Measurements from ENCODE around the gene PHF20. TPM values are rescaled to one million over a fixed set of nuclear protein-coding genes. Genes with fewer than 3 reads are reported as not detected.
A peak's percentile ranks its signal among the peaks of the same experiment; 100 is the strongest.

The PHF20 gene
- total RNA-seq, 1 donor from 2014 or later, result 53.0 TPM

DNA sequence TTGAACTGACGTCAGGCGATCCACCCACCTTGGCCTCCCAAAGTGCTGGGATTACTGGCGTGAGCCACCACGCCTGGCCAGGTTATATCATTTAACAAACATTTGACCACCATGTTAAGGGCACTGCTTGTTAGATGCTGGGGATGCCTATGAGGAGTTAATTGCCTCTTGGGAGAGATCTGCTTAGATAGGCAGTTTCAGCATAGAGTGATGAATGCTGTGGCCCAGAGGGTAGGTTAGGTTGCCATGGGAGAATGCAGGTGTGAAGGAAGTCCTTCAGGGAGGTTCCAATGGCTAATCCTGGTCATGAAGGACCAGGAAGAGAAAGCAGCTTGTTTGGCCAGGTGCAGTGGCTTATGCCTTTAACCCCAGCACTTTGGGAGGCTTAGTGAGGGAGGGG lies 17.0 kb downstream of the PHF20 start:
- Mint-ChIP-seq H3K4me1 (peaks cover 4% of the 10 kb centered on the region), H3K27me3 (ENCODE audit: low read depth) (no peaks in the 10 kb centered on the region), H3K27ac (ENCODE audit: unreplicated experiment) (no peak overlapping the region), H3K9me3 (no peaks in the 10 kb centered on the region), H3K4me3 (no peak overlapping the region), H3K36me3 (ENCODE audit: low read depth) (peaks cover 5% of the 10 kb centered on the region)
- DNase-seq (ENCODE audit: low read depth, low spot score), result no peak
- TF ChIP-seq, protein P1, sequence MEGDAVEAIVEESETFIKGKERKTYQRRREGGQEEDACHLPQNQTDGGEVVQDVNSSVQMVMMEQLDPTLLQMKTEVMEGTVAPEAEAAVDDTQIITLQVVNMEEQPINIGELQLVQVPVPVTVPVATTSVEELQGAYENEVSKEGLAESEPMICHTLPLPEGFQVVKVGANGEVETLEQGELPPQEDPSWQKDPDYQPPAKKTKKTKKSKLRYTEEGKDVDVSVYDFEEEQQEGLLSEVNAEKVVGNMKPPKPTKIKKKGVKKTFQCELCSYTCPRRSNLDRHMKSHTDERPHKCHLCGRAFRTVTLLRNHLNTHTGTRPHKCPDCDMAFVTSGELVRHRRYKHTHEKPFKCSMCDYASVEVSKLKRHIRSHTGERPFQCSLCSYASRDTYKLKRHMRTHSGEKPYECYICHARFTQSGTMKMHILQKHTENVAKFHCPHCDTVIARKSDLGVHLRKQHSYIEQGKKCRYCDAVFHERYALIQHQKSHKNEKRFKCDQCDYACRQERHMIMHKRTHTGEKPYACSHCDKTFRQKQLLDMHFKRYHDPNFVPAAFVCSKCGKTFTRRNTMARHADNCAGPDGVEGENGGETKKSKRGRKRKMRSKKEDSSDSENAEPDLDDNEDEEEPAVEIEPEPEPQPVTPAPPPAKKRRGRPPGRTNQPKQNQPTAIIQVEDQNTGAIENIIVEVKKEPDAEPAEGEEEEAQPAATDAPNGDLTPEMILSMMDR (conservative IDR thresholded peaks at IDR 0.05), result no peak

DNA sequence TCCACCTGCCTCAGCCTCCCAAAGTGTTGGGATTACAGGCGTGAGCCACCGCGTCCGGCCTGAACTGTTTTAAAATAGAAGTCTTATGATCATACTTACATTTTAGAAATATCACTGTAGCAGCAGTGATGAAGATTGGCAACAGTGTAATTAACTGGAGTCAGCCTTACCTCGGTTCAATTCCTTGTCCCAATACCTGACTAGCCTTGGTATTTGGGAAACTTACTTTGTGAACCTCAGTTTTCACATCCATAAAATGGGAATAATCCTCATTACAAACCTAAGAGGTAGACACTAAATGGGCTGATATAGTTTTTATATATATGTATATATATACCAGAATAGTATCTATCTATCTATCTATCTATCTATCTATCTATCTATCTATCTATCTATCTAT lies 19.3 kb downstream of the PHF20 start:
- Mint-ChIP-seq H3K9me3 (no peaks in the 10 kb centered on the region), H3K4me3 (no peak overlapping the region), H3K4me1 (peaks cover 10% of the 10 kb centered on the region), H3K36me3 (ENCODE audit: low read depth) (peaks cover 5% of the 10 kb centered on the region), H3K27ac (ENCODE audit: unreplicated experiment) (no peak overlapping the region), H3K27me3 (ENCODE audit: low read depth) (no peaks in the 10 kb centered on the region)
- TF ChIP-seq, protein P1 (conservative IDR thresholded peaks at IDR 0.05), result no peak
- DNase-seq (ENCODE audit: low read depth, low spot score), result no peak

DNA sequence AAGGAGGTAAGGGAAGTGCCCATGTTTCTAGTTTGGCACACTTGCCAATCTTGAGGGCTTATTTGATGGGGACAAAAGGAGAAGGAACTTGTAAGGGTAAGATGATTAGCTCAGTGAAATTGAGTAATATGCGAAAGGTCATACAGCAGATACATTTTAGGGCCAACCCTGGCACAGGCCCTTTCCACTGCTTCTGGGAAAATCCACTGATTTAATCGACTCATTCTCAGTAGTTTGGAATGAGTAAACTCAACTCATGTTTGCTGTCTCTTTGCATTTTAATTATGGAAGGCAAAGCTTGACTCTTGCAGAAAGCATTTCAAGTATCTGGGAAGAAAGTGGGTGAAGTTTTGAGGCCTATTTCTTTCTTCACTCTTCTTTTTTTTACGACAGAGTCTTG lies 20.0 kb downstream of the PHF20 start:
- DNase-seq (ENCODE audit: low read depth, low spot score), result no peak
- no peaks in the 10 kb centered on the region for H3K9me3 Mint-ChIP-seq
- H3K36me3 Mint-ChIP-seq (ENCODE audit: low read depth), result peaks cover 5% of the 10 kb centered on the region
- peaks cover 10% of the 10 kb centered on the region for H3K4me1 Mint-ChIP-seq
- H3K27me3 Mint-ChIP-seq (ENCODE audit: low read depth), result no peaks in the 10 kb centered on the region
- H3K4me3 Mint-ChIP-seq, result no peak overlapping the region
- TF ChIP-seq, protein P1 (conservative IDR thresholded peaks at IDR 0.05), result no peak
- H3K27ac Mint-ChIP-seq (ENCODE audit: unreplicated experiment), result peak overlapping the region; percentile 27

DNA sequence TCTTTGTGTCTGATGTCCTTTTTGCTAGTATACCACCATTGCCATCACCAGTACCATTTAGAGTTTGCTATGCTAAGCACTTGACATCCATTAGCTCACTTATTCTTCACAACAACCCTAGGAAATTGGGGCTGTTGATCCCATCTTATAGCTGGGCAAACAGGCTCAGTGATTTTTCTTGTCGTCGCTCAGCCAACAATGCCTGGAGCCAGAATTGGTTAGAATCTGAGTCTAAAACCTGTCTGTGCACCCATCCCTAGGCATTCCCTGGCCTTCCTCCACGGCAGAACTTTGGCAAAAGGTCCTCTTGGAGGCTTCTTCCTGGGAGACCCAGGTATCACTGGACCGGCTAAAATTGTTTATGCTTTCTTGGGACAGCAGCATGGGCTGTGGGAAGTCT lies 20.9 kb downstream of the PHF20 start:
- H3K4me1 Mint-ChIP-seq, result peaks cover 10% of the 10 kb centered on the region
- TF ChIP-seq, protein P1 (conservative IDR thresholded peaks at IDR 0.05), result no peak
- H3K27me3 Mint-ChIP-seq (ENCODE audit: low read depth), result no peaks in the 10 kb centered on the region
- H3K27ac Mint-ChIP-seq (ENCODE audit: unreplicated experiment), result no peak overlapping the region
- no peak overlapping the region for H3K4me3 Mint-ChIP-seq
- H3K36me3 Mint-ChIP-seq (ENCODE audit: low read depth), result peaks cover 5% of the 10 kb centered on the region
- H3K9me3 Mint-ChIP-seq, result no peaks in the 10 kb centered on the region
- DNase-seq (ENCODE audit: low read depth, low spot score), result no peak

DNA sequence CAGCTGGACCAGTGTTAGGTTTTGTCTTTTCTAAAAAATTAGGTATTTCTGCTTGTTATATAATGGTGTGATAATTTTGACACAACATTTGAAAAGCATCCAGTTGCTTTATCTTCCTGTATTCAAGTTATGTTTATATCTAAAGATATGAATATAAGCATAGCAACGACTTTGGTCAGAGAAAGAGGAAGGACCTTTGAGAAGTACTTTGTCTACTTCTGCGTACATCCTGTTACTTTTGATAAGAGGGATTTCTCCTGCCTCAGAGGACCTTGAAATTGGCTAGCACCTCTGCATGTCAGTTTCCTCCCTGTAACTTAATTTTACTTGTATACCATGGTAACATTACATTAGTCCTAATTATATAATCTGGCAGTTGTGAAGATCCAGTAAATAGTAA lies 24.8 kb downstream of the PHF20 start:
- no peak for DNase-seq (ENCODE audit: low read depth, low spot score)
- Mint-ChIP-seq H3K36me3 (ENCODE audit: low read depth) (peaks cover 10% of the 10 kb centered on the region), H3K4me1 (peaks cover 8% of the 10 kb centered on the region), H3K27me3 (ENCODE audit: low read depth) (no peaks in the 10 kb centered on the region), H3K27ac (ENCODE audit: unreplicated experiment) (no peak overlapping the region), H3K9me3 (no peaks in the 10 kb centered on the region), H3K4me3 (no peak overlapping the region)
- TF ChIP-seq, protein P1 (conservative IDR thresholded peaks at IDR 0.05), result no peak

DNA sequence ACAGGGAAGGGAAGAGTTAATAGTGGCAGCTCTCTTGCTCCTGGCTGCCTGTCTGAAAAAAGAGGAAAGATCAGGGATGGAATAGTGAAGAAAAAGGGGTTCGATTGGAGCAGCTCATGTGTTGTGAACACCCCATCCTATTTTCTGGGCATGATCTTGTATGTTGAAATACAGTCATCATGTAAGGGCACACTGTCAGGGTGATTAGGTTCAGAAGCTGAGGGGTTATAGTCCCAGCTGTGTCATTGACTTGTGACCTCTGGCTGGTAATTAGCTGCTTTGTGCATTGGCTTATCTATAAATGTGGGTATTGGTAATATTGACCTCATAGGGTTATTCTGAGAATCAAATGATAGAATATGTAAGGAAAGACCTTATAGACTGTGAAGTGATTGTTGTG lies 30.1 kb downstream of the PHF20 start:
- Mint-ChIP-seq H3K27ac (ENCODE audit: unreplicated experiment) (no peak overlapping the region), H3K4me1 (no peaks in the 10 kb centered on the region), H3K4me3 (no peak overlapping the region), H3K9me3 (no peaks in the 10 kb centered on the region), H3K27me3 (ENCODE audit: low read depth) (no peaks in the 10 kb centered on the region), H3K36me3 (ENCODE audit: low read depth) (peaks cover 12% of the 10 kb centered on the region)
- TF ChIP-seq, protein P1 (conservative IDR thresholded peaks at IDR 0.05), result no peak
- DNase-seq (ENCODE audit: low read depth, low spot score), result no peak
